Prostate gland (tissue), 2 donors: ENCODE measurements around the gene LXN. TPM values are rescaled to one million over a fixed set of nuclear protein-coding genes. Genes with fewer than 3 reads are reported as not detected.

Experiments
- DNase-seq: peaks from one replicate; pipeline ENCODE4 v3.0.0-alpha.2; 2019; ENCODE audit warnings: low spot score
- H3K27ac ChIP-seq, 2 donors: fragments of 200-600 bp; sonication (generic); 2 replicates each; pipeline ENCODE4 v1.5.1; 2017 to 2019
- H3K27me3 ChIP-seq: fragments of 200-600 bp; sonication (generic); replicated peaks from 2 replicates; pipeline ENCODE4 v1.5.1; 2019; ENCODE audit not compliant: insufficient read depth
- H3K36me3 ChIP-seq, 2 donors: fragments of 200-600 bp; sonication (generic); 1 replicate in 1 of 2; 2 replicates in 1 of 2; pipeline versions ENCODE4 v1.5.1 to v1.8.1; 2017 to 2019
- H3K4me1 ChIP-seq: fragments of 200-600 bp; sonication (generic); replicated peaks from 2 replicates; pipeline ENCODE4 v1.5.1; 2019
- H3K4me3 ChIP-seq, 2 donors: fragments of 200-600 bp; sonication (generic); 2 replicates each; pipeline ENCODE4 v1.5.1; 2017 to 2019
- H3K9me3 ChIP-seq: fragments of 200-600 bp; sonication (generic); 2 replicates; pipeline ENCODE4 v1.5.1; 2017
- CTCF ChIP-seq, 4 experiments: fragments of 200-600 bp in 2 of 4; fragments of 450-650 bp in 2 of 4; sonication (generic) in 2 of 4; IDR thresholded peaks; 1 replicate in 3 of 4; 2 replicates in 1 of 4; pipeline ENCODE4 v1.5.1; 2016 to 2019; ENCODE audit warnings: antibody characterized with exemption in 4 of 4, mild to moderate bottlenecking in 2 of 4, moderate library complexity in 2 of 4
- POLR2A ChIP-seq: fragments of 450-650 bp; IDR thresholded peaks from one replicate; pipeline ENCODE4 v1.6.1; 2016; ENCODE audit warnings: antibody characterized with exemption, mild to moderate bottlenecking
- POLR2AphosphoS5 ChIP-seq: sonication (generic); formaldehyde crosslinking; IDR thresholded peaks from one replicate; pipeline ENCODE4 v1.6.1; 2017; ENCODE audit warnings: antibody characterized with exemption
- WGBS: methylation state at CpG from one replicate; pipeline ENCODE4 v1.1.5; 2018; 5-methylcytosine and 5-hydroxymethylcytosine counted together
- intact Hi-C: fragments of 100-400 bp; cut with DNase I; formaldehyde crosslinking; loops from one replicate; pipeline ENCODE4 v1.14.2; 2022
- small RNA-seq, 2 donors: library from RNA; depleted of rRNA; stranded (forward); fragments of <200 nt; gene quantifications; one replicate each; pipeline ENCODE3, GENCODE V24; 2016
- total RNA-seq, 2 donors: library from RNA; depleted of rRNA; stranded (reverse); fragments of >200 nt; gene quantifications; one replicate each; pipeline ENCODE4 v1.1.0, GENCODE V29; 2016

LXN gene
- total RNA-seq, 2 donors from 2014 or later = 40.9 to 48.4 TPM

GRCh38 chr3:158640646-158641045 is 31.8 kb downstream of the LXN start:
- DNase-seq = no peak
- 84% methylated on average over 7 of the region's 7 CpGs for WGBS
- intact Hi-C loops = loop anchor here (5.0 kb wide), 1 partner anchor 68 kb away; the partner anchor contains the start of gene MLF1

GRCh38 chr3:158631981-158632380 is 40.5 kb downstream of the LXN start:
- Histone ChIP-seq H3K9me3 (no peaks in the 10 kb centered on the region), H3K27ac (no peak overlapping the region), H3K27me3 (peaks cover 2% of the 10 kb centered on the region), H3K4me3 (no peak overlapping the region), H3K36me3 (no peaks in the 10 kb centered on the region), H3K4me1 (no peaks in the 10 kb centered on the region)
- intact Hi-C loops = no loop called here
- TF ChIP-seq POLR2A = no peak
- no peak for TF ChIP-seq CTCF (IDR thresholded peaks at IDR 0.05)
- no peak for TF ChIP-seq POLR2AphosphoS5
- DNase-seq = no peak

More at GRCh38 chr3:158640646-158641045, 31.8 kb downstream of the LXN start:
- H3K9me3 ChIP-seq = no peaks in the 10 kb centered on the region
- no peaks in the 10 kb centered on the region for H3K4me1 ChIP-seq
- no peak overlapping the region for H3K4me3 ChIP-seq
- TF ChIP-seq POLR2AphosphoS5 (no peak), CTCF (IDR thresholded peaks at IDR 0.05) (no peak), POLR2A (no peak)
- no peaks in the 10 kb centered on the region for H3K36me3 ChIP-seq
- no peaks in the 10 kb centered on the region for H3K27me3 ChIP-seq
- no peak overlapping the region for H3K27ac ChIP-seq

GRCh38 chr3:158625881-158626280 is 46.6 kb downstream of the LXN start:
- H3K4me3 ChIP-seq = no peak overlapping the region
- H3K4me1 ChIP-seq = no peaks in the 10 kb centered on the region
- 25% methylated on average over 1 of the region's 1 CpG for WGBS
- H3K9me3 ChIP-seq = no peaks in the 10 kb centered on the region
- TF ChIP-seq CTCF (IDR thresholded peaks at IDR 0.05) (no peak), POLR2A (no peak), POLR2AphosphoS5 (no peak)
- intact Hi-C loops = no loop called here
- no peaks in the 10 kb centered on the region for H3K36me3 ChIP-seq
- DNase-seq = no peak
- no peak overlapping the region for H3K27ac ChIP-seq
- H3K27me3 ChIP-seq = peaks cover 2% of the 10 kb centered on the region

GRCh38 chr3:158617982-158618875 is 54.2 kb downstream of the LXN start:
- no peaks in the 10 kb centered on the region for H3K9me3 ChIP-seq
- no peaks in the 10 kb centered on the region for H3K27me3 ChIP-seq
- intact Hi-C loops = no loop called here
- H3K27ac ChIP-seq = no peak overlapping the region
- WGBS = 63% methylated on average over 1 of the region's 1 CpG
- H3K36me3 ChIP-seq = no peaks in the 10 kb centered on the region
- DNase-seq = no peak
- no peak for TF ChIP-seq POLR2AphosphoS5
- TF ChIP-seq CTCF (IDR thresholded peaks at IDR 0.05) = no peak
- no peaks in the 10 kb centered on the region for H3K4me1 ChIP-seq
- H3K4me3 ChIP-seq = no peak overlapping the region

Small RNA genes lying within 50 kb of the gene (small RNA-seq; reads per million reads assigned to genes)
- gene AC025033.1 = 0 reads per million in 2 donors
- 0 reads per million in 2 donors for gene AC080013.6

Other genes starting within 250 kb of the LXN start
- 10 to 100 TPM in 1 of 2 donors, 1 to 10 TPM in 1; 7.1 to 65.0 TPM for gene MLF1, start 101.5 kb downstream of the LXN start, total RNA-seq
- 10 to 100 TPM; 54.1 to 68.9 TPM for gene GFM1, start 28.1 kb downstream of the LXN start, total RNA-seq
- 100 to 1,000 TPM in 1 of 2 donors, 10 to 100 TPM in 1; 67.9 to 138 TPM for gene RARRES1, start 59.8 kb upstream of the LXN start, total RNA-seq
- 10 to 100 TPM; 58.6 to 92.7 TPM for gene MFSD1, start 129.4 kb upstream of the LXN start, total RNA-seq